ENCODE measurements around the gene IFNGR1. TPM values are rescaled to one million over a fixed set of nuclear protein-coding genes. Genes with fewer than 3 reads are reported as not detected.

IFNGR1 gene
- total and polyA plus RNA-seq, 2 of the 13 experiments (the other 11 are each of a cell fraction or from before 2014, with no cell fraction given): 82.8 to 87.8 TPM

DNA sequence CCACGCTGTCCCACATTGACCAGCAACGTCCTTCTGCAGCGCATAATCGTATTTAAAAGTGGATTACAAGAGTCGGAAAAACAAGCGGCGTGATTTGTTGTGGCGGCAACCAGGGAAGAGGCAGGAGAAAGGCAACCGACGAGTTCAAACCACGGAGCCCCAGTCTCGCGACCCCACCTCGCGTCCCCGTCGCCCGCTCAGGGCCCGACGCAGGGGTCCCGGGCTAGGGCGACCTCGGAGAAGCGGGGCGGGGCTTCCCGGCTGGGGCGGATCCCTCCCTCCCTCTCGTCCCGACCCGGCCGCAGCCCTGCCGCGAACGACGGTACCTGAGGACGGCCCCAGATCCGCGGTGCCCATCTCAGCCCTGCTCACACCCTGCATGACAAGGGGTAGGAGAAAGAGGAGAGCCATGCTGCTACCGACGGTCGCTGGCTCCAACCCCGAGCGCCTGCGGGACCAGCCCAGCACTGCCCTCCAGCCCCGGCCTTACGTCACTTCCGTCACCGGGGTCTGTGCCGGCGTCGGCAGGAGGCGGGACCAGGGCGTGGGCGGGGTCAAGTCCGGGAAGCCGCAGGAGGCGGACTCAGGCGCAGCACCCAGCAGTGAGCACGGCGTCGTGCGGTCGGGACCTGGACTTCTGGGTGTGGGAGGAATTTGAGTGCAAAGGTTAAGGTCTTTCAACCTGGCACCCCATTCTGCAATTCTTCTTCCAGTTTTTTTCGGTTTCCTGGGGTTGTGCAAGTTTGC is at the start of gene IFNGR1 (continued):
- TF ChIP-seq, protein P1, sequence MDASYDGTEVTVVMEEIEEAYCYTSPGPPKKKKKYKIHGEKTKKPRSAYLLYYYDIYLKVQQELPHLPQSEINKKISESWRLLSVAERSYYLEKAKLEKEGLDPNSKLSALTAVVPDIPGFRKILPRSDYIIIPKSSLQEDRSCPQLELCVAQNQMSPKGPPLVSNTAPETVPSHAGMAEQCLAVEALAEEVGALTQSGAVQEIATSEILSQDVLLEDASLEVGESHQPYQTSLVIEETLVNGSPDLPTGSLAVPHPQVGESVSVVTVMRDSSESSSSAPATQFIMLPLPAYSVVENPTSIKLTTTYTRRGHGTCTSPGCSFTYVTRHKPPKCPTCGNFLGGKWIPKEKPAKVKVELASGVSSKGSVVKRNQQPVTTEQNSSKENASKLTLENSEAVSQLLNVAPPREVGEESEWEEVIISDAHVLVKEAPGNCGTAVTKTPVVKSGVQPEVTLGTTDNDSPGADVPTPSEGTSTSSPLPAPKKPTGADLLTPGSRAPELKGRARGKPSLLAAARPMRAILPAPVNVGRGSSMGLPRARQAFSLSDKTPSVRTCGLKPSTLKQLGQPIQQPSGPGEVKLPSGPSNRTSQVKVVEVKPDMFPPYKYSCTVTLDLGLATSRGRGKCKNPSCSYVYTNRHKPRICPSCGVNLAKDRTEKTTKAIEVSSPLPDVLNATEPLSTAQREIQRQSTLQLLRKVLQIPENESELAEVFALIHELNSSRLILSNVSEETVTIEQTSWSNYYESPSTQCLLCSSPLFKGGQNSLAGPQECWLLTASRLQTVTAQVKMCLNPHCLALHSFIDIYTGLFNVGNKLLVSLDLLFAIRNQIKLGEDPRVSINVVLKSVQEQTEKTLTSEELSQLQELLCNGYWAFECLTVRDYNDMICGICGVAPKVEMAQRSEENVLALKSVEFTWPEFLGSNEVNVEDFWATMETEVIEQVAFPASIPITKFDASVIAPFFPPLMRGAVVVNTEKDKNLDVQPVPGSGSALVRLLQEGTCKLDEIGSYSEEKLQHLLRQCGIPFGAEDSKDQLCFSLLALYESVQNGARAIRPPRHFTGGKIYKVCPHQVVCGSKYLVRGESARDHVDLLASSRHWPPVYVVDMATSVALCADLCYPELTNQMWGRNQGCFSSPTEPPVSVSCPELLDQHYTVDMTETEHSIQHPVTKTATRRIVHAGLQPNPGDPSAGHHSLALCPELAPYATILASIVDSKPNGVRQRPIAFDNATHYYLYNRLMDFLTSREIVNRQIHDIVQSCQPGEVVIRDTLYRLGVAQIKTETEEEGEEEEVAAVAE (CRISPR knock-in tag; IDR thresholded peaks at IDR 0.05; ENCODE audit: borderline replicate concordance): no peak; the same call in 1 of the 2 replicates
- TF ChIP-seq HNF4A (CRISPR knock-in tag; IDR thresholded peaks at IDR 0.05): peak; percentile 96
- TF ChIP-seq ZNF350 (CRISPR knock-in tag; IDR thresholded peaks at IDR 0.05; ENCODE audit: borderline replicate concordance, low read depth): peak; percentile 96
- TF ChIP-seq RAD21 (CRISPR knock-in tag; IDR thresholded peaks at IDR 0.05): peak; percentile 55
- TF ChIP-seq ZKSCAN1 (IDR thresholded peaks at IDR 0.05; ENCODE audit: low read length): no peak
- TF ChIP-seq, protein P2, sequence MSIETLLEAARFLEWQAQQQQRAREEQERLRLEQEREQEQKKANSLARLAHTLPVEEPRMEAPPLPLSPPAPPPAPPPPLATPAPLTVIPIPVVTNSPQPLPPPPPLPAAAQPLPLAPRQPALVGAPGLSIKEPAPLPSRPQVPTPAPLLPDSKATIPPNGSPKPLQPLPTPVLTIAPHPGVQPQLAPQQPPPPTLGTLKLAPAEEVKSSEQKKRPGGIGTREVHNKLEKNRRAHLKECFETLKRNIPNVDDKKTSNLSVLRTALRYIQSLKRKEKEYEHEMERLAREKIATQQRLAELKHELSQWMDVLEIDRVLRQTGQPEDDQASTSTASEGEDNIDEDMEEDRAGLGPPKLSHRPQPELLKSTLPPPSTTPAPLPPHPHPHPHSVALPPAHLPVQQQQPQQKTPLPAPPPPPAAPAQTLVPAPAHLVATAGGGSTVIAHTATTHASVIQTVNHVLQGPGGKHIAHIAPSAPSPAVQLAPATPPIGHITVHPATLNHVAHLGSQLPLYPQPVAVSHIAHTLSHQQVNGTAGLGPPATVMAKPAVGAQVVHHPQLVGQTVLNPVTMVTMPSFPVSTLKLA (IDR thresholded peaks at IDR 0.05): no peak
- TF ChIP-seq TEAD3 (CRISPR knock-in tag; optimal IDR thresholded peaks at IDR 0.05; ENCODE audit: borderline replicate concordance): peak; percentile 91
- TF ChIP-seq TBL1XR1 (IDR thresholded peaks at IDR 0.05; ENCODE audit: borderline replicate concordance, low read length, partially characterized antibody): peak; percentile 48
- TF ChIP-seq PTBP1 (IDR thresholded peaks at IDR 0.05; ENCODE audit: low read depth, low read length, poor library complexity, severe bottlenecking): peak; percentile 86
- peak; percentile 86 for TF ChIP-seq ELF3 (CRISPR knock-in tag; IDR thresholded peaks at IDR 0.05)
- TF ChIP-seq NR1H2 (CRISPR knock-in tag; IDR thresholded peaks at IDR 0.05; ENCODE audit: borderline replicate concordance, low read depth): peak; percentile 88; the same call in 1 of the 2 replicates
- TF ChIP-seq NCOA1 (CRISPR knock-in tag; IDR thresholded peaks at IDR 0.05): peak; percentile 84; the same call in 1 of the 2 replicates
- TF ChIP-seq ZNF232 (CRISPR knock-in tag; IDR thresholded peaks at IDR 0.05; ENCODE audit: borderline replicate concordance): peak; percentile 95; the same call in 1 of the 2 replicates
- TF ChIP-seq ZNF256 (CRISPR knock-in tag; conservative IDR thresholded peaks at IDR 0.05): peak; percentile 82; the same call in 1 of the 2 replicates
- TF ChIP-seq ZNF446 (CRISPR knock-in tag; IDR thresholded peaks at IDR 0.05): 0 out of 2 replicates have a peak, but pooled peaks have one; percentile 43
- TF ChIP-seq ZSCAN22 (CRISPR knock-in tag; IDR thresholded peaks at IDR 0.05): no peak
- no peak for TF ChIP-seq HOXA7 (CRISPR knock-in tag; IDR thresholded peaks at IDR 0.05)
- 0 out of 2 replicates have a peak, but pooled peaks have one; percentile 64 for TF ChIP-seq HOXA9 (CRISPR knock-in tag; IDR thresholded peaks at IDR 0.05; ENCODE audit: borderline replicate concordance)
- TF ChIP-seq GTF2F1 (IDR thresholded peaks at IDR 0.05; ENCODE audit: low read length): no peak
- TF ChIP-seq, protein P3, sequence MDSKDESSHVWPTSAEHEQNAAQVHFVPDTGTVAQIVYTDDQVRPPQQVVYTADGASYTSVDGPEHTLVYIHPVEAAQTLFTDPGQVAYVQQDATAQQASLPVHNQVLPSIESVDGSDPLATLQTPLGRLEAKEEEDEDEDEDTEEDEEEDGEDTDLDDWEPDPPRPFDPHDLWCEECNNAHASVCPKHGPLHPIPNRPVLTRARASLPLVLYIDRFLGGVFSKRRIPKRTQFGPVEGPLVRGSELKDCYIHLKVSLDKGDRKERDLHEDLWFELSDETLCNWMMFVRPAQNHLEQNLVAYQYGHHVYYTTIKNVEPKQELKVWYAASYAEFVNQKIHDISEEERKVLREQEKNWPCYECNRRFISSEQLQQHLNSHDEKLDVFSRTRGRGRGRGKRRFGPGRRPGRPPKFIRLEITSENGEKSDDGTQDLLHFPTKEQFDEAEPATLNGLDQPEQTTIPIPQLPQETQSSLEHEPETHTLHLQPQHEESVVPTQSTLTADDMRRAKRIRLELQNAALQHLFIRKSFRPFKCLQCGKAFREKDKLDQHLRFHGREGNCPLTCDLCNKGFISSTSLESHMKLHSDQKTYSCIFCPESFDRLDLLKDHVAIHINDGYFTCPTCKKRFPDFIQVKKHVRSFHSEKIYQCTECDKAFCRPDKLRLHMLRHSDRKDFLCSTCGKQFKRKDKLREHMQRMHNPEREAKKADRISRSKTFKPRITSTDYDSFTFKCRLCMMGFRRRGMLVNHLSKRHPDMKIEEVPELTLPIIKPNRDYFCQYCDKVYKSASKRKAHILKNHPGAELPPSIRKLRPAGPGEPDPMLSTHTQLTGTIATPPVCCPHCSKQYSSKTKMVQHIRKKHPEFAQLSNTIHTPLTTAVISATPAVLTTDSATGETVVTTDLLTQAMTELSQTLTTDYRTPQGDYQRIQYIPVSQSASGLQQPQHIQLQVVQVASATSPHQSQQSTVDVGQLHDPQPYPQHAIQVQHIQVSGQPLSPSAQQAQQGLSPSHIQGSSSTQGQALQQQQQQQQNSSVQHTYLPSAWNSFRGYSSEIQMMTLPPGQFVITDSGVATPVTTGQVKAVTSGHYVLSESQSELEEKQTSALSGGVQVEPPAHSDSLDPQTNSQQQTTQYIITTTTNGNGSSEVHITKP (CRISPR knock-in tag; IDR thresholded peaks at IDR 0.05; ENCODE audit: low read depth): peak; percentile 81
- no peak for TF ChIP-seq ZNF282 (IDR thresholded peaks at IDR 0.05; ENCODE audit: partially characterized antibody)

All from HepG2 (cell line).